HL-60/S4 treated with retinoic acid at 250 ng/mL for 4 days and 3 days (cell line): Measurements from ENCODE around the gene RENBP.

Experiments used
- in situ Hi-C: fragments of 300-500 bp; cut with MboI; formaldehyde crosslinking; loops from 2 replicates; pipeline ENCODE4 v1.7.0; 2022; ENCODE audit warnings: low sequenced_read_pairs

Gene RENBP

GRCh38 chrX:153954558-153955227, 10.2 kb upstream of the RENBP start:
- in situ Hi-C loops: no loop called here

GRCh38 chrX:153953892-153954557, 9.6 kb upstream of the RENBP start:
- in situ Hi-C loops: no loop called here

- in situ Hi-C loops: no loop called here
Observed at GRCh38 chrX:153953342-153953830, 8.9 kb upstream of the RENBP start.

GRCh38 chrX:153952373-153953026, 8.1 kb upstream of the RENBP start:
- in situ Hi-C loops: no loop called here

- in situ Hi-C loops: no loop called here
Observed at GRCh38 chrX:153951683-153952372, 7.4 kb upstream of the RENBP start.

GRCh38 chrX:153950127-153950526, 5.7 kb upstream of the RENBP start:
- in situ Hi-C loops: no loop called here

- in situ Hi-C loops: no loop called here
Observed at GRCh38 chrX:153948847-153949805, 4.7 kb upstream of the RENBP start.

- in situ Hi-C loops: no loop called here
Observed at GRCh38 chrX:153948002-153948466, 3.6 kb upstream of the RENBP start.

GRCh38 chrX:153947009-153947769, 2.7 kb upstream of the RENBP start:
- in situ Hi-C loops: no loop called here

- in situ Hi-C loops: no loop called here
Observed at GRCh38 chrX:153945956-153946943, 1.8 kb upstream of the RENBP start.

- in situ Hi-C loops: no loop called here
Observed at GRCh38 chrX:153944800-153945150, 332 bp upstream of the RENBP start.

- in situ Hi-C loops: no loop called here
Observed at GRCh38 chrX:153941336-153942252, 2.8 kb downstream of the RENBP start.

- in situ Hi-C loops: no loop called here
Observed at GRCh38 chrX:153939573-153939972, 4.9 kb downstream of the RENBP start.

GRCh38 chrX:153938226-153938786, 6.1 kb downstream of the RENBP start:
- in situ Hi-C loops: no loop called here

GRCh38 chrX:153937056-153937455, 7.4 kb downstream of the RENBP start:
- in situ Hi-C loops: no loop called here

- in situ Hi-C loops: no loop called here
Observed at GRCh38 chrX:153935326-153935851, 9.1 kb downstream of the RENBP start.
